GM08714 (cell line): ENCODE data around the gene PKP3.

Source experiments
- H3K4me3 ChIP-seq: fragments of 200-500 bp; sonication (Bioruptor generic); 2 replicates; pipeline ENCODE4 v1.5.1; 2014; ENCODE audit warnings: mild to moderate bottlenecking, low read length, inconsistent platforms
- ZNF274 ChIP-seq: IDR thresholded peaks from 2 replicates; pipeline ENCODE4 v1.6.1; 2012; ENCODE audit warnings: mild to moderate bottlenecking, low read depth, low read length

Gene PKP3

GRCh38 chr11:412641-413119 lies 18.7 kb downstream of the PKP3 start:
- H3K4me3 ChIP-seq: no peak overlapping the region

GRCh38 chr11:413120-414081 lies 19.4 kb downstream of the PKP3 start:
- H3K4me3 ChIP-seq: no peak overlapping the region
- TF ChIP-seq ZNF274: no peak

More at GRCh38 chr11:412641-413119, 18.7 kb downstream of the PKP3 start:
- TF ChIP-seq ZNF274: no peak

- peak overlapping the region; percentile 10; the same call in 1 of the 2 replicates for H3K4me3 ChIP-seq
- TF ChIP-seq ZNF274: no peak
These were observed 20.4 kb downstream of the PKP3 start for GRCh38 chr11:414318-414857.

- no peak overlapping the region for H3K4me3 ChIP-seq
These were observed 21.6 kb downstream of the PKP3 start for GRCh38 chr11:415640-416041.

GRCh38 chr11:416051-416756 lies 22.2 kb downstream of the PKP3 start:
- no peak overlapping the region; the same call in 1 of the 2 replicates for H3K4me3 ChIP-seq
- TF ChIP-seq ZNF274: no peak

More at GRCh38 chr11:415640-416041, 21.6 kb downstream of the PKP3 start:
- no peak for TF ChIP-seq ZNF274

GRCh38 chr11:416757-417621 lies 23.0 kb downstream of the PKP3 start:
- TF ChIP-seq ZNF274: no peak
- H3K4me3 ChIP-seq: peak overlapping the region; percentile 12; the same call in 1 of the 2 replicates

GRCh38 chr11:417652-418342 lies 23.8 kb downstream of the PKP3 start:
- no peak overlapping the region for H3K4me3 ChIP-seq
- TF ChIP-seq ZNF274: no peak

- H3K4me3 ChIP-seq: no peak overlapping the region
- TF ChIP-seq ZNF274: no peak
These were observed 24.6 kb downstream of the PKP3 start for GRCh38 chr11:418343-419247.

- no peak for TF ChIP-seq ZNF274
- H3K4me3 ChIP-seq: no peak overlapping the region
These were observed 25.4 kb downstream of the PKP3 start for GRCh38 chr11:419248-420005.

- TF ChIP-seq ZNF274: no peak
- H3K4me3 ChIP-seq: no peak overlapping the region
These were observed 26.3 kb downstream of the PKP3 start for GRCh38 chr11:420054-420910.

GRCh38 chr11:420911-421321 lies 26.9 kb downstream of the PKP3 start:
- no peak for TF ChIP-seq ZNF274
- H3K4me3 ChIP-seq: no peak overlapping the region
